ENCODE measurements around the gene UST. TPM values are rescaled to one million over a fixed set of nuclear protein-coding genes. Genes with fewer than 3 reads are reported as not detected.

UST gene
- total and polyA plus RNA-seq, 2 of the 8 experiments (the other 6 are each of a cell fraction or from before 2014, with no cell fraction given), result 13.5 to 34.5 TPM

- no peak overlapping the region for H3K4me3 ChIP-seq (ENCODE audit: extremely low read depth in 1 of 4, insufficient read depth in 2 of 4, low read depth in 3 of 4, low read length in 4 of 4)
- H2BK15ac ChIP-seq (ENCODE audit: low read length), result no peak overlapping the region
- TF ChIP-seq BRCA1 (IDR thresholded peaks at IDR 0.05; ENCODE audit: low read depth, low read length), result no peak
- no peak for TF ChIP-seq TCF12 (IDR thresholded peaks at IDR 0.05; ENCODE audit: low read depth, low read length)
- no peak for TF ChIP-seq SUZ12 (IDR thresholded peaks at IDR 0.05; ENCODE audit: low read length)
- TF ChIP-seq ZNF274 (IDR thresholded peaks at IDR 0.05; ENCODE audit: borderline replicate concordance, extremely low read depth, low read length), result no peak
- no peak for TF ChIP-seq SP2 (IDR thresholded peaks at IDR 0.05; ENCODE audit: low read length)
- TF ChIP-seq SIN3A (conservative IDR thresholded peaks at IDR 0.05 in 1 of 2, IDR thresholded peaks at IDR 0.05 in 1 of 2; ENCODE audit: low read depth in 1 of 2, low read length in 2 of 2), result no peak
- no peak for TF ChIP-seq SP4 (IDR thresholded peaks at IDR 0.05; ENCODE audit: low read length)
- TF ChIP-seq EZH2 (IDR thresholded peaks at IDR 0.05; ENCODE audit: low read depth, low read length, severe bottlenecking), result no peak
- TF ChIP-seq CHD2 (IDR thresholded peaks at IDR 0.05; ENCODE audit: low read length), result no peak
- TF ChIP-seq RFX5 (IDR thresholded peaks at IDR 0.05; ENCODE audit: borderline replicate concordance, low read depth, low read length), result no peak
- H3K36me3 ChIP-seq (ENCODE audit: control insufficient read depth in 2 of 4, insufficient read depth in 4 of 4, low read length in 3 of 4), result peaks cover 0 to 5% (median 0%) of the 10 kb centered on the region in 4 experiments; a peak in 2 of 8 replicates
- no peak overlapping the region for H3K18ac ChIP-seq (ENCODE audit: extremely low read depth, low read length)
- no peak overlapping the region for H4K91ac ChIP-seq (replicated peaks; ENCODE audit: insufficient read length, low read length)
- H3K27me3 ChIP-seq (replicated peaks in 1 of 4; ENCODE audit: control insufficient read depth in 3 of 4, extremely low read depth in 1 of 4, insufficient read depth in 3 of 4, low read length in 3 of 4), result no peaks in the 10 kb centered on the region
- no peaks in the 10 kb centered on the region for H3K9me3 ChIP-seq (ENCODE audit: insufficient read depth in 2 of 2, low read depth in 1 of 2, low read length in 1 of 2)
- no peak overlapping the region for H2BK20ac ChIP-seq (ENCODE audit: low read length)
- H3K9ac ChIP-seq (replicated peaks in 1 of 4; ENCODE audit: extremely low read depth in 1 of 4, low read depth in 3 of 4, low read length in 3 of 4), result no peak overlapping the region
- H2BK12ac ChIP-seq (ENCODE audit: low read depth, low read length), result no peak overlapping the region
- DNase-seq (ENCODE audit: low read depth in 1 of 2, low spot score in 2 of 2), result no peak
- H3K27ac ChIP-seq (ENCODE audit: low read depth, low read length), result no peak overlapping the region
- no peak overlapping the region for H3K4me2 ChIP-seq (ENCODE audit: insufficient read depth in 1 of 2, low read depth in 2 of 2, low read length in 2 of 2)
- no peak overlapping the region for H4K5ac ChIP-seq (ENCODE audit: insufficient read length, low read depth, low read length)
- 0 out of 2 replicates have a peak, but pooled peaks cover 4% of the 10 kb centered on the region for H3K79me1 ChIP-seq (ENCODE audit: low read depth, low read length)
- H3K23me2 ChIP-seq (ENCODE audit: low read depth, low read length), result no peaks in the 10 kb centered on the region
- H3K4me1 ChIP-seq (replicated peaks in 1 of 4; ENCODE audit: control insufficient read depth in 3 of 4, insufficient read depth in 4 of 4, low read length in 3 of 4), result no peaks in the 10 kb centered on the region
- no peaks in the 10 kb centered on the region for H4K20me1 ChIP-seq (replicated peaks in 1 of 2; ENCODE audit: control insufficient read depth in 1 of 2, insufficient read depth in 2 of 2, low read length in 2 of 2)
- WGBS, 2 experiments (ENCODE audit: extremely low coverage in 1 of 2, insufficient coverage in 1 of 2, insufficient read length in 1 of 2, insufficient replicate concordance in 2 of 2, low coverage in 1 of 2, low lambda C conversion rate in 2 of 2, missing lambda C conversion rate in 1 of 2), result 95% methylated on average over 4 of the region's 4 CpGs; no CpG with 5 or more reads in 1 of the 2 experiments
- no peak overlapping the region for H3K23ac ChIP-seq (ENCODE audit: insufficient read length)
- POLR2A ChIA-PET (ENCODE audit: partially characterized antibody), result interaction anchor here (1.5 kb wide), 1 partner anchor 13 kb away, joined by 5 read pairs; no protein-coding TSS in a partner anchor
- H2AK5ac ChIP-seq (ENCODE audit: low read depth, low read length), result no peak overlapping the region
- no peak for FAIRE-seq
- CTCF ChIA-PET (ENCODE audit: partially characterized antibody), result no interaction called here
- no peak overlapping the region for H3K4ac ChIP-seq (replicated peaks; ENCODE audit: insufficient read length, low read depth, low read length)
- H2BK120ac ChIP-seq (replicated peaks; ENCODE audit: low read depth, low read length), result no peak overlapping the region
- no peak overlapping the region for H4K8ac ChIP-seq (ENCODE audit: extremely low read depth, insufficient read depth, low read length)
- no peak overlapping the region for H3K14ac ChIP-seq (ENCODE audit: insufficient read length)
- no peak overlapping the region for H3K56ac ChIP-seq (replicated peaks; ENCODE audit: insufficient read length, low read depth, low read length)
- H2AFZ ChIP-seq (ENCODE audit: low read length), result no peak overlapping the region
- H3K79me2 ChIP-seq (ENCODE audit: control insufficient read depth in 1 of 2, insufficient read depth in 2 of 2, low read length in 2 of 2), result no peaks in the 10 kb centered on the region; a peak in 1 of 4 replicates
- no peak overlapping the region for H2BK5ac ChIP-seq (ENCODE audit: low read depth, low read length)
These were observed 151.7 kb downstream of the UST start for GRCh38 chr6:148898376-148899014.

Measured in H1 (cell line).